ENCODE results near the gene PRSS8. TPM values are rescaled to one million over a fixed set of nuclear protein-coding genes. Genes with fewer than 3 reads are reported as not detected.

The PRSS8 gene
- total RNA-seq, 3 donors from 2014 or later (not counting 1 experiment from before 2014, with no cell fraction given) = not detected

GRCh38 chr16:31132303-31132979 is 3.1 kb downstream of the PRSS8 start:
- H3K27ac ChIP-seq (ENCODE audit: low read length) = no peak overlapping the region

DNA sequence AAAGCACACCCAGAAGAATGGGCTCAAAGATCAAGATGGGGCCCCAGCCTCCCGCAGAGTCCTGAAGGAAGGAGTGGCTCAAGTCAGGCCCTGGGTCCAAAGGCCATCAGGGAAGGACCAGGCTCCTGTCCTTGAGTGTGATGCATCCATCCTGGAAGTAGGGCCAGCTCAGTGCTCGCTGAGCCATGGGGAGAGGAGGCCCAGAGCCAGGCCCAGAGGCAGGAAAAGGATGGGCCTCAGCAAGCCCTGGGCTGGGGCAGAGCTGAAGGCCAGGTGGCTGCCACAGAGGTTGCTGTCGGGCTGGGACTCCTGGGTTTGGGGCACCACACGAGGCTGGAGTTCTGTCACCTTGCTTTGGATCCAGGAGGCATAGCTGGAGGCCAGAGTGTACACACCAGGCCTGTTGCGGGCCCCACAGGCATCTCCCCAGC is 3.7 kb downstream of the PRSS8 start:
- Histone ChIP-seq H3K27ac (ENCODE audit: low read length) (no peak overlapping the region), H3K4me1 (ENCODE audit: control insufficient read depth, insufficient read depth, low read length) (peaks cover 46% of the 10 kb centered on the region), H3K9me3 (ENCODE audit: control insufficient read depth, insufficient read depth, low read length) (no peaks in the 10 kb centered on the region), H3K27me3 (ENCODE audit: control insufficient read depth, insufficient read depth, low read length) (no peaks in the 10 kb centered on the region), H3K36me3 (ENCODE audit: control insufficient read depth, insufficient read depth, low read length) (peaks cover 47% of the 10 kb centered on the region), H3K4me3 (ENCODE audit: low read length) (no peak overlapping the region)
- Mint-ChIP-seq H3K4me1 (no peaks in the 10 kb centered on the region), H3K4me3 (no peak overlapping the region), H3K27ac (no peak overlapping the region), H3K27me3 (ENCODE audit: low read depth in 2 of 2) (no peaks in the 10 kb centered on the region), H3K36me3 (no peaks in the 10 kb centered on the region), H3K9me3 (no peaks in the 10 kb centered on the region)
- intact Hi-C loops (cut with micrococcal nuclease) = no loop called here
- WGBS (ENCODE audit: insufficient coverage) = 92% methylated on average over 5 of the region's 5 CpGs
- ATAC-seq = no peak
- TF ChIP-seq, protein P1, sequence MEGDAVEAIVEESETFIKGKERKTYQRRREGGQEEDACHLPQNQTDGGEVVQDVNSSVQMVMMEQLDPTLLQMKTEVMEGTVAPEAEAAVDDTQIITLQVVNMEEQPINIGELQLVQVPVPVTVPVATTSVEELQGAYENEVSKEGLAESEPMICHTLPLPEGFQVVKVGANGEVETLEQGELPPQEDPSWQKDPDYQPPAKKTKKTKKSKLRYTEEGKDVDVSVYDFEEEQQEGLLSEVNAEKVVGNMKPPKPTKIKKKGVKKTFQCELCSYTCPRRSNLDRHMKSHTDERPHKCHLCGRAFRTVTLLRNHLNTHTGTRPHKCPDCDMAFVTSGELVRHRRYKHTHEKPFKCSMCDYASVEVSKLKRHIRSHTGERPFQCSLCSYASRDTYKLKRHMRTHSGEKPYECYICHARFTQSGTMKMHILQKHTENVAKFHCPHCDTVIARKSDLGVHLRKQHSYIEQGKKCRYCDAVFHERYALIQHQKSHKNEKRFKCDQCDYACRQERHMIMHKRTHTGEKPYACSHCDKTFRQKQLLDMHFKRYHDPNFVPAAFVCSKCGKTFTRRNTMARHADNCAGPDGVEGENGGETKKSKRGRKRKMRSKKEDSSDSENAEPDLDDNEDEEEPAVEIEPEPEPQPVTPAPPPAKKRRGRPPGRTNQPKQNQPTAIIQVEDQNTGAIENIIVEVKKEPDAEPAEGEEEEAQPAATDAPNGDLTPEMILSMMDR (IDR thresholded peaks at IDR 0.05) = no peak
- no peak for DNase-seq

More at GRCh38 chr16:31132303-31132979, 3.1 kb downstream of the PRSS8 start:
- no peaks in the 10 kb centered on the region for H3K4me1 Mint-ChIP-seq
- ATAC-seq = no peak
- H3K4me3 ChIP-seq (ENCODE audit: low read length) = no peak overlapping the region
- no peak overlapping the region for H3K4me3 Mint-ChIP-seq
- TF ChIP-seq, protein P1 (IDR thresholded peaks at IDR 0.05) = no peak
- intact Hi-C loops (cut with micrococcal nuclease) = no loop called here
- no peaks in the 10 kb centered on the region for H3K27me3 Mint-ChIP-seq (ENCODE audit: low read depth in 2 of 2)
- 94% methylated on average over 20 of the region's 20 CpGs for WGBS (ENCODE audit: insufficient coverage)
- H3K36me3 Mint-ChIP-seq = no peaks in the 10 kb centered on the region
- no peaks in the 10 kb centered on the region for H3K9me3 Mint-ChIP-seq
- no peaks in the 10 kb centered on the region for H3K27me3 ChIP-seq (ENCODE audit: control insufficient read depth, insufficient read depth, low read length)
- H3K9me3 ChIP-seq (ENCODE audit: control insufficient read depth, insufficient read depth, low read length) = no peaks in the 10 kb centered on the region
- no peak overlapping the region for H3K27ac Mint-ChIP-seq
- peaks cover 41% of the 10 kb centered on the region for H3K36me3 ChIP-seq (ENCODE audit: control insufficient read depth, insufficient read depth, low read length)
- no peak for DNase-seq
- peaks cover 40% of the 10 kb centered on the region for H3K4me1 ChIP-seq (ENCODE audit: control insufficient read depth, insufficient read depth, low read length)

- WGBS (ENCODE audit: insufficient coverage) = 96% methylated on average over 11 of the region's 11 CpGs
- Mint-ChIP-seq H3K27me3 (ENCODE audit: low read depth in 2 of 2) (no peaks in the 10 kb centered on the region), H3K4me1 (no peaks in the 10 kb centered on the region), H3K4me3 (no peak overlapping the region), H3K27ac (no peak overlapping the region), H3K9me3 (no peaks in the 10 kb centered on the region), H3K36me3 (no peaks in the 10 kb centered on the region)
- intact Hi-C loops (cut with micrococcal nuclease) = no loop called here
- H3K9me3 ChIP-seq (ENCODE audit: control insufficient read depth, insufficient read depth, low read length) = no peaks in the 10 kb centered on the region
- no peaks in the 10 kb centered on the region for H3K27me3 ChIP-seq (ENCODE audit: control insufficient read depth, insufficient read depth, low read length)
- peaks cover 48% of the 10 kb centered on the region for H3K36me3 ChIP-seq (ENCODE audit: control insufficient read depth, insufficient read depth, low read length)
- TF ChIP-seq, protein P1 (IDR thresholded peaks at IDR 0.05) = no peak
- no peak overlapping the region for H3K27ac ChIP-seq (ENCODE audit: low read length)
- H3K4me1 ChIP-seq (ENCODE audit: control insufficient read depth, insufficient read depth, low read length) = peaks cover 46% of the 10 kb centered on the region
- no peak overlapping the region for H3K4me3 ChIP-seq (ENCODE audit: low read length)
- no peak for DNase-seq
- no peak for ATAC-seq
Measured at GRCh38 chr16:31131416-31131815, 4.1 kb downstream of the PRSS8 start.

DNA sequence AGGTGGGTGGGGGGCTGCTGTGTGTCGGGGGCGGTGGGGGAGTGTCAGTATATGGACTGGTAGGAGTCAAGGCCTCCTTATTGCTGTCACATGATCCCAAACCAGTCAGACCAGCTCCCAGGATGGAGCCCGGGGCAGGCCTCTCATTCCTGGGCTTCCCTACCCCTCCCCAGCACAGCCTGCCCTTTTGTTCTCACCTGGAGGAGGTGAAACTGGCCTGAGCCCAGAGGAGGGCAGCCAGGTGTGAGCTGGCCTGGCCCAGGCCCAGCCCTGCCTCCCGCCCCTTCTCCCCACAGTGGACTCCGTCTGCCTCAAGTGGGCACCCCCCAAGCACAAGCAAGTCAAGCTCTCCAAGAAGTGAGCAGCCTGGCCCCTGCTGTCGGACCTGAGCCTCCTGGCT is 4.6 kb downstream of the PRSS8 start:
- DNase-seq = no peak
- H3K9me3 ChIP-seq (ENCODE audit: control insufficient read depth, insufficient read depth, low read length) = no peaks in the 10 kb centered on the region
- TF ChIP-seq, protein P1 (IDR thresholded peaks at IDR 0.05) = no peak
- WGBS (ENCODE audit: insufficient coverage) = 100% methylated on average over 4 of the region's 6 CpGs
- ATAC-seq = no peak
- H3K36me3 ChIP-seq (ENCODE audit: control insufficient read depth, insufficient read depth, low read length) = peaks cover 48% of the 10 kb centered on the region
- H3K4me1 ChIP-seq (ENCODE audit: control insufficient read depth, insufficient read depth, low read length) = peaks cover 46% of the 10 kb centered on the region
- H3K27ac ChIP-seq (ENCODE audit: low read length) = no peak overlapping the region
- Mint-ChIP-seq H3K4me1 (peaks cover 0 to 4% of the 10 kb centered on the region in 2 donors), H3K9me3 (no peaks in the 10 kb centered on the region), H3K4me3 (no peak overlapping the region), H3K36me3 (no peaks in the 10 kb centered on the region), H3K27me3 (ENCODE audit: low read depth in 2 of 2) (no peaks in the 10 kb centered on the region), H3K27ac (no peak overlapping the region)
- no peak overlapping the region for H3K4me3 ChIP-seq (ENCODE audit: low read length)
- intact Hi-C loops (cut with micrococcal nuclease) = no loop called here
- H3K27me3 ChIP-seq (ENCODE audit: control insufficient read depth, insufficient read depth, low read length) = no peaks in the 10 kb centered on the region

Data from natural killer cell (primary cell).